Neutrophil (primary cell): ENCODE measurements around the gene ACIN1.
A peak's percentile ranks its signal among the peaks of the same experiment; 100 is the strongest.

Experiments
- H3K27ac ChIP-seq: fragments of 200-600 bp; sonication (generic); 2 replicates; pipeline ENCODE4 v1.5.1; 2016; ENCODE audit warnings: mild to moderate bottlenecking, moderate library complexity
- H3K27me3 ChIP-seq: fragments of 200-600 bp; sonication (generic); 2 replicates; pipeline ENCODE4 v1.6.0; 2016; ENCODE audit warnings: mild to moderate bottlenecking
- H3K36me3 ChIP-seq: fragments of 200-600 bp; sonication (generic); 2 replicates; pipeline ENCODE4 v1.5.1; 2017
- H3K4me1 ChIP-seq, 2 experiments: fragments of 200-600 bp in 1 of 2; sonication (generic) in 1 of 2; 1 replicate in 1 of 2; 2 replicates in 1 of 2; pipeline versions ENCODE4 v1.5.1 to v1.6.1; 2013 to 2016; ENCODE audit warnings: low read depth in 1 of 2, low read length in 1 of 2, mild to moderate bottlenecking in 1 of 2, moderate library complexity in 1 of 2; ENCODE audit not compliant: control insufficient read depth in 1 of 2, insufficient read depth in 1 of 2
- H3K4me3 ChIP-seq, 2 experiments: fragments of 200-600 bp in 1 of 2; sonication (generic) in 1 of 2; 1 replicate in 1 of 2; 2 replicates in 1 of 2; pipeline ENCODE4 v1.5.1; 2013 to 2016; ENCODE audit warnings: low read depth in 1 of 2, low read length in 1 of 2, mild to moderate bottlenecking in 1 of 2, moderate library complexity in 1 of 2
- H3K9me3 ChIP-seq: fragments of 200-600 bp; sonication (generic); 2 replicates; pipeline ENCODE4 v1.5.1; 2016
- TF ChIP-seq, protein P1 (sequence below): fragments of 200-600 bp; sonication (generic); IDR thresholded peaks from 2 replicates; pipeline ENCODE4 v1.5.1; 2016; ENCODE audit warnings: antibody characterized with exemption

Gene ACIN1

DNA sequence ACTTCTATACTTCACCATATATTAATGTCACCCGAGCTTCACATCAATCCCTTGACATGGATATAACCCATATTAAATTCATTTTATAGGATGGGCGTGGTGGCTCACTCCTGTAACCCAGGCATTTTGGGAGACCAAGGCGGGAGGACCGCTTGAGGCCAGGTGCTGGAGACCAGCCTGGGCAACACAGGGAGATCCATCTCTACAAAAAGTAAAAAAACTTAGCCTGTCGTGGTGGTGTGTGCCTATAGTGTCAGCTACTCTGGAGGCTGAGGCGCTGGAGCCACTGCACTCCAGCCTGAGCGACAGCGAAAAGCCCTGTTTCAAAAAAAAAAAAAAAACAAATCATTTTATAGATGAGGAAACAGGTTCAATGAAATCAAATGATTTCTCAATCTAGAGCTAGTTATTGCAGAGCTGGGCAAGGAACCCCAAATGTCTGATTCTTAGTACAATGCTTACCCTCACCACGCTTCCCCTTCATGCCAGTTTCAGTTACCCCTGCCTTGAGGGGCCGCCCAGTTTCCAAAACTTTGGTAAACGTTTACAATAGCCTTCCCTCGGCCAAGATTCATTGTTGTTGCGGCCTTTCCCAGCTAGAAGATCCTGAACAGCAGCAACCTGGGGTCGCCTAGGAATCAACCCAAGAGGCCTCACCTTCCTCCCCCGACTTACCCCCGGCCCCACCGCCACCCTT lies 61.0 kb downstream of the ACIN1 start:
- Histone ChIP-seq H3K36me3 (peaks cover 9% of the 10 kb centered on the region), H3K27me3 (no peaks in the 10 kb centered on the region), H3K27ac (peak overlapping the region; percentile 86), H3K4me3 (peak overlapping the region; percentile 77 to 93), H3K4me1 (peaks cover 14 to 16% of the 10 kb centered on the region in 2 experiments), H3K9me3 (no peaks in the 10 kb centered on the region)
- TF ChIP-seq, protein P1, sequence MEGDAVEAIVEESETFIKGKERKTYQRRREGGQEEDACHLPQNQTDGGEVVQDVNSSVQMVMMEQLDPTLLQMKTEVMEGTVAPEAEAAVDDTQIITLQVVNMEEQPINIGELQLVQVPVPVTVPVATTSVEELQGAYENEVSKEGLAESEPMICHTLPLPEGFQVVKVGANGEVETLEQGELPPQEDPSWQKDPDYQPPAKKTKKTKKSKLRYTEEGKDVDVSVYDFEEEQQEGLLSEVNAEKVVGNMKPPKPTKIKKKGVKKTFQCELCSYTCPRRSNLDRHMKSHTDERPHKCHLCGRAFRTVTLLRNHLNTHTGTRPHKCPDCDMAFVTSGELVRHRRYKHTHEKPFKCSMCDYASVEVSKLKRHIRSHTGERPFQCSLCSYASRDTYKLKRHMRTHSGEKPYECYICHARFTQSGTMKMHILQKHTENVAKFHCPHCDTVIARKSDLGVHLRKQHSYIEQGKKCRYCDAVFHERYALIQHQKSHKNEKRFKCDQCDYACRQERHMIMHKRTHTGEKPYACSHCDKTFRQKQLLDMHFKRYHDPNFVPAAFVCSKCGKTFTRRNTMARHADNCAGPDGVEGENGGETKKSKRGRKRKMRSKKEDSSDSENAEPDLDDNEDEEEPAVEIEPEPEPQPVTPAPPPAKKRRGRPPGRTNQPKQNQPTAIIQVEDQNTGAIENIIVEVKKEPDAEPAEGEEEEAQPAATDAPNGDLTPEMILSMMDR: no peak

DNA sequence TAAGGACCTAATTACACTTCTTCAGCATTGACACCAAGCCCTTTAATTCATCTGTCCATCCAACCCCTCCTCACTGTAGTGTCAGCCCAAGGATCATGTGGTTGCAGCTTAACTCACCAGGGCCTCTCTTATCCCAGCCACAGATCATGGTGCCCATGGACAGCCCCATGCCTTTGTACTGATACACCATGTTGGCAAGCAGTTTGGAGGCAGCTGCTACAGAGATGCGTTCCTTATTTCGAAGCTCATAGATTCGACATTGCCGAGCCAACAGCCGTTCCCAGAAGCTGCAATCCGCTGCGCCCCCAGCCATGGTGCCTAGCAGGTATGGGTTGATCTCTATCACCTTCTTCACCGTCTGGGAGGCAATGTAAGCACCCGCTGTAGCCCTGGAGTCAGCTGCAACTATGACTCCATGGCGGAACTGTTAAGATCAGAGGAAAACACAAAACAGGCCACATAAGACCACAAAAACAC lies 61.6 kb downstream of the ACIN1 start:
- H3K4me1 ChIP-seq: peaks cover 14 to 16% of the 10 kb centered on the region in 2 experiments
- no peaks in the 10 kb centered on the region for H3K9me3 ChIP-seq
- H3K27me3 ChIP-seq: no peaks in the 10 kb centered on the region
- TF ChIP-seq, protein P1: no peak
- H3K36me3 ChIP-seq: peaks cover 9% of the 10 kb centered on the region
- no peak overlapping the region for H3K4me3 ChIP-seq
- H3K27ac ChIP-seq: no peak overlapping the region

DNA sequence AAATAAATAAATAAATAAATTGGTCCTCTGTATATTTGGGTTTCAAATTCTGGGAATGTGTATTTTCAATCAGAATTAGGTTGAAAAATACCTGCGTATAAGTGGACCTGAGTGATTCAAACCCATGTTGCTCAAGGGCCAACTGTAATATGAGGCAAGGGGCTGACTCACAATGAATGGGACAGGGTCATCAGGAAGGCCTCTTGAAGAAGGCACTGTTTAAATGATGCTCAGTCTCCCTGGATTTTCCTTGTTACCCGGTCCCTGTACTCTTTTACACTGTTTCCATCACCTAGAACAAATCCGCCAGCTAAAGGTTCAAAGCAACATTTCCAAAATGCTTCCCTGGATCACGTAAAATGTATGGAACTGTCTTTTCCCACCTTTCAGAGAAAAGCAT lies 64.0 kb downstream of the ACIN1 start:
- Histone ChIP-seq H3K36me3 (peaks cover 9% of the 10 kb centered on the region), H3K9me3 (no peaks in the 10 kb centered on the region), H3K4me3 (no peak overlapping the region), H3K27ac (no peak overlapping the region), H3K27me3 (no peaks in the 10 kb centered on the region), H3K4me1 (peaks cover 14 to 20% of the 10 kb centered on the region in 2 experiments)
- TF ChIP-seq, protein P1: no peak

DNA sequence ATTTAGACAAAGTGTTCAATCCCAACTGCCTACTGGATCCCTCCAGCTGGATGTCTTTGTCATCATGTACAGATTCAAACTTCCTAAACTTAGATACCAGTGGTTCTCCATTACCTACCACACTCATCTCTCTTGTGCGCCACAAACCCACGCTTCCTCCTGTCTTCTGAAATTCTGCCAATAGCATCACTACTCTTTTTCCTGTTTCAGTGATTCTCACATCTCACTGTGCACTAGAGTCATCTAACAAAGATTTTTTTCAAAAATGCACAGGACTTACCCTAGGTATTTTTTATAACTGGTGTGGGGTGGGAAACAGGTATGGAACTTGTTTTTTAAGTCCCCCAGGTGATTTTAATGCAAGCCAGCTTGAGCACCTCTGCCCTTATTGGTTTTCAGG lies 66.1 kb downstream of the ACIN1 start:
- H3K4me3 ChIP-seq: no peak overlapping the region
- H3K27ac ChIP-seq: no peak overlapping the region
- no peaks in the 10 kb centered on the region for H3K27me3 ChIP-seq
- H3K9me3 ChIP-seq: no peaks in the 10 kb centered on the region
- peaks cover 9% of the 10 kb centered on the region for H3K36me3 ChIP-seq
- TF ChIP-seq, protein P1: no peak
- peaks cover 8 to 19% of the 10 kb centered on the region in 2 experiments for H3K4me1 ChIP-seq

DNA sequence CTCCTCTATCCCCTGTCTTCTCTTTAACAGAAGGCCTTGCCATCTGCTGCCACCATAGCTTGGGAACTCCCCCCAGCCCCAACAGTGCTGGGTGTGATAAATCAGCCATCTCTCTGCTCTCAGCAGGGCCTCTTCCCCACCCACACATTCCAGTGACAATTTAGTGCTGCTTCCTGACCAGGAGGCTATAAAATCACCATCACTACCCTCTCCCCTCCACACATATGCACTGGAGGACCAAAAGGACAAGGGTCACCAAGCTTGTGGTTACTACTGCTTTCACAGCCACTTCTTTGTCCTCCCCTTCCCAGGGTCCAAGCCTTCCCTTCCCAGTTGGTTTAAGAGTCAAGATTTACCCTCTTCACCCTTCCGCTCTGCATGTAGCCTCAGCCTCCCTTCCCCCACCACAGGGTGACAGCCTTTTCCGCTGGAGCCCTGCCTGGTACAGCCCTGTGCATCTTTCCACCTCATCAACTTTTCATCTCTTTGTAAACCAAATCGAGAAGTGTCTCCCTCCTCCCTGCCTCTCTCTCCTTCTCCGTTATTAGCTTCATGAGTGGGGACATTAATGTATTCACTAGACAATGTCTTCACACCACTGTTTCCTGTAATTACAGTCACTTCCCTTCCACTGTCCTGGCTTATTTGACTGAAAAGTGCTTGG lies 69.7 kb downstream of the ACIN1 start:
- Histone ChIP-seq H3K9me3 (no peaks in the 10 kb centered on the region), H3K27ac (no peak overlapping the region), H3K36me3 (no peaks in the 10 kb centered on the region), H3K27me3 (no peaks in the 10 kb centered on the region), H3K4me3 (no peak overlapping the region), H3K4me1 (peaks cover 8 to 17% of the 10 kb centered on the region in 2 experiments)
- TF ChIP-seq, protein P1: no peak
